A549 (cell line): ENCODE measurements around the gene NTRK3. TPM values are rescaled to one million over a fixed set of nuclear protein-coding genes. Genes with fewer than 3 reads are reported as not detected.

ENCODE experiments used
- ATAC-seq, 2 experiments: fragments of 200-7000 bp in 1 of 2; fragments of >200 bp in 1 of 2; cut with Nextera tagmentation in 1 of 2; cut with Tn5 transposase in 1 of 2; 3 replicates each; pipeline versions ENCODE4 v1.8.0 to v1.9.1; 2018 to 2020; ENCODE audit warnings: mild to moderate bottlenecking in 1 of 2, moderate library complexity in 1 of 2
- CTCF ChIA-PET: fragments of 300-600 bp; sonication (Branson Sonifier 250); formaldehyde crosslinking; extraction: SDS; loops from one replicate; lab custom pipeline; 2021; ENCODE audit warnings: antibody characterized with exemption, inconsistent platforms; lab: Yijun Ruan, JAX
- POLR2A ChIA-PET: fragments of 350-600 bp; formaldehyde crosslinking; extraction: SDS; loops from one replicate; lab custom pipeline; 2021; ENCODE audit warnings: antibody characterized with exemption, inconsistent platforms; lab: Yijun Ruan, JAX
- DNase-seq, 2 experiments: peaks; one replicate each; pipeline versions ENCODE4 v3.0.0 to v3.0.0-alpha.2; 2011 to 2016; ENCODE audit warnings: low read depth in 1 of 2, low spot score in 1 of 2
- FAIRE-seq: peaks from 2 replicates; lab custom pipeline; 2011; peaks lifted over from hg19 to GRCh38; lab: Jason Lieb, UNC
- H3K27ac ChIP-seq, 2 experiments: fragments of >200 bp; sonication (Bioruptor Twin); formaldehyde crosslinking; 3 replicates each; pipeline ENCODE4 v1.5.1; 2016 to 2017
- H3K4me1 ChIP-seq: fragments of >200 bp; sonication (Bioruptor Twin); formaldehyde crosslinking; 3 replicates; pipeline ENCODE4 v1.6.1; 2016
- H3K4me2 ChIP-seq: fragments of >200 bp; sonication (Bioruptor Twin); formaldehyde crosslinking; 3 replicates; pipeline ENCODE4 v1.6.1; 2016
- H3K4me3 ChIP-seq: fragments of >200 bp; sonication (Bioruptor Twin); formaldehyde crosslinking; 3 replicates; pipeline ENCODE4 v1.5.1; 2016
- H3K9me3 ChIP-seq: fragments of >200 bp; sonication (Bioruptor Twin); formaldehyde crosslinking; 3 replicates; pipeline ENCODE4 v1.6.1; 2016
- ATOH8 ChIP-seq: fragments of 250-450 bp; sonication (Bioruptor Pico); IDR thresholded peaks from 2 replicates; pipeline ENCODE4 v1.5.0; 2020; ENCODE audit warnings: low read depth, mild to moderate bottlenecking, moderate library complexity
- BHLHE40 ChIP-seq: IDR thresholded peaks from 2 replicates; pipeline ENCODE4 v1.6.1; 2012; ENCODE audit warnings: low read depth, low read length, inconsistent platforms
- CBX8 ChIP-seq: fragments of 200-600 bp; sonication (generic); IDR thresholded peaks from 2 replicates; pipeline ENCODE4 v1.6.1; 2016
- CHD2 ChIP-seq: fragments of 150-350 bp; IDR thresholded peaks from 2 replicates; pipeline ENCODE4 v1.6.1; 2014; ENCODE audit warnings: low read length; ENCODE audit not compliant: partially characterized antibody
- CHD4 ChIP-seq: fragments of 200-600 bp; sonication (generic); IDR thresholded peaks from 2 replicates; pipeline ENCODE4 v1.6.1; 2016; ENCODE audit warnings: antibody characterized with exemption, mild to moderate bottlenecking, borderline replicate concordance
- EHF ChIP-seq: fragments of 250-450 bp; sonication (Bioruptor Pico); IDR thresholded peaks from 2 replicates; pipeline ENCODE4 v1.5.0; 2020; ENCODE audit warnings: mild to moderate bottlenecking
- ELK1 ChIP-seq: fragments of 150-350 bp; IDR thresholded peaks from 2 replicates; pipeline ENCODE4 v1.6.1; 2014; ENCODE audit warnings: low read depth, mild to moderate bottlenecking, low read length
- ESRRA ChIP-seq: fragments of 150-350 bp; IDR thresholded peaks from 2 replicates; pipeline ENCODE4 v1.6.1; 2014; ENCODE audit warnings: mild to moderate bottlenecking, low read length, borderline replicate concordance
- FOSL2 ChIP-seq, 2 experiments: fragments of 450-650 bp in 1 of 2; fragments of >200 bp in 1 of 2; sonication (Bioruptor Twin) in 1 of 2; formaldehyde crosslinking; IDR thresholded peaks; 2 replicates each; pipeline versions ENCODE4 v1.5.0 to v1.6.1; 2016 to 2020; ENCODE audit warnings: mild to moderate bottlenecking in 1 of 2, moderate library complexity in 1 of 2
- GATA3 ChIP-seq: IDR thresholded peaks from 2 replicates; pipeline ENCODE4 v1.6.1; 2012; ENCODE audit warnings: borderline replicate concordance
- HMGXB4 ChIP-seq: fragments of 250-450 bp; sonication (Bioruptor Pico); IDR thresholded peaks from 2 replicates; pipeline ENCODE4 v1.5.0; 2021; ENCODE audit warnings: mild to moderate bottlenecking, moderate library complexity, borderline replicate concordance
- HOXA7 ChIP-seq: fragments of 250-450 bp; sonication (Bioruptor Pico); IDR thresholded peaks from 2 replicates; pipeline ENCODE4 v1.5.0; 2020; ENCODE audit warnings: mild to moderate bottlenecking, moderate library complexity
- MAZ ChIP-seq: fragments of 150-350 bp; IDR thresholded peaks from 2 replicates; pipeline ENCODE4 v1.6.1; 2014; ENCODE audit warnings: antibody characterized with exemption, low read depth, low read length, borderline replicate concordance
- NPAS2 ChIP-seq: fragments of 250-450 bp; sonication (Bioruptor Pico); IDR thresholded peaks from 2 replicates; pipeline ENCODE4 v1.8.0; 2022; ENCODE audit warnings: mild to moderate bottlenecking, moderate library complexity, borderline replicate concordance
- PBX3 ChIP-seq: IDR thresholded peaks from 2 replicates; pipeline ENCODE4 v1.6.1; 2012
- RARB ChIP-seq: fragments of 250-450 bp; sonication (Bioruptor Pico); IDR thresholded peaks from 2 replicates; pipeline ENCODE4 v1.8.0; 2021; ENCODE audit warnings: mild to moderate bottlenecking, moderate library complexity
- RCOR1 ChIP-seq: fragments of 150-350 bp; IDR thresholded peaks from 2 replicates; pipeline ENCODE4 v1.6.1; 2014; ENCODE audit warnings: antibody characterized with exemption, low read length, low read depth
- REST ChIP-seq: fragments of 200-600 bp; sonication (generic); IDR thresholded peaks from 2 replicates; pipeline ENCODE4 v1.6.1; 2016; ENCODE audit warnings: antibody characterized with exemption, mild to moderate bottlenecking, moderate library complexity
- RFX5 ChIP-seq: fragments of 450-650 bp; IDR thresholded peaks from 2 replicates; pipeline ENCODE4 v1.7.1; 2014; ENCODE audit warnings: antibody characterized with exemption, mild to moderate bottlenecking, moderate library complexity
- SREBF2 ChIP-seq: fragments of 450-650 bp; IDR thresholded peaks from 2 replicates; pipeline ENCODE4 v1.6.1; 2014; ENCODE audit warnings: mild to moderate bottlenecking, moderate library complexity
- TFCP2L1 ChIP-seq: fragments of 250-450 bp; sonication (Bioruptor Pico); IDR thresholded peaks from 2 replicates; pipeline ENCODE4 v1.5.0; 2021; ENCODE audit warnings: mild to moderate bottlenecking
- USF2 ChIP-seq: fragments of 450-650 bp; IDR thresholded peaks from 2 replicates; pipeline ENCODE4 v1.6.1; 2014; ENCODE audit warnings: antibody characterized with exemption
- ZSCAN20 ChIP-seq: fragments of 250-450 bp; sonication (Bioruptor Pico); IDR thresholded peaks from 2 replicates; pipeline ENCODE4 v1.8.0; 2022; ENCODE audit warnings: mild to moderate bottlenecking, moderate library complexity
- WGBS: methylation state at CpG from one replicate; pipeline ENCODE4 v1.1.6; 2017; ENCODE audit errors: missing lambda C conversion rate; 5-methylcytosine and 5-hydroxymethylcytosine counted together
- polyA plus RNA-seq, 4 experiments: library from polyadenylated mRNA; depleted of rRNA in 3 of 4; stranded (reverse); fragments of >200 nt; fragmentation: RNase III in 1 of 4; extraction: RNeasy Plus Mini Kit Qiagen cat#74134 plus additional on column Dnase treatment in 1 of 4; gene quantifications; 2 replicates in 3 of 4; 3 replicates in 1 of 4; pipeline ENCODE4 v1.2.3, GENCODE V29; 2011 to 2017

The NTRK3 gene
- polyA plus RNA-seq, 2 of the 4 experiments (the other 2 are of a cell fraction), result 55.0 to 55.2 TPM

- ChIA-PET POLR2A (no interaction called here), CTCF (no interaction called here)
- H3K4me1 ChIP-seq, result no peaks in the 10 kb centered on the region
- no peak for FAIRE-seq
- H3K4me2 ChIP-seq, result no peak overlapping the region
- H3K27ac ChIP-seq, result no peak overlapping the region
- ATAC-seq, result no peak
- DNase-seq, result no peak
- TF ChIP-seq GATA3 (no peak), FOSL2 (IDR thresholded peaks at IDR 0.05) (no peak), FOSL2 (CRISPR knock-in tag; IDR thresholded peaks at IDR 0.05) (no peak), ZSCAN20 (CRISPR knock-in tag) (no peak), HMGXB4 (no peak), CHD2 (no peak), NPAS2 (no peak), ESRRA (no peak), CBX8 (no peak)
- no peak overlapping the region for H3K4me3 ChIP-seq
- WGBS, result 16% methylated on average over 3 of the region's 3 CpGs
- H3K9me3 ChIP-seq, result no peaks in the 10 kb centered on the region; the same call in 2 of the 3 replicates
Measured at GRCh38 chr15:87828608-87829007, 427.9 kb downstream of the NTRK3 start.

- POLR2A ChIA-PET, result no interaction called here
- 35% methylated on average over 3 of the region's 3 CpGs for WGBS
Measured at GRCh38 chr15:87827131-87827530, 429.4 kb downstream of the NTRK3 start.

More at GRCh38 chr15:87827131-87827530, 429.4 kb downstream of the NTRK3 start:
- no peak overlapping the region for H3K4me2 ChIP-seq
- CTCF ChIA-PET, result interaction anchor here (1.4 kb wide), 1 partner anchor 8 kb away, joined by 4 read pairs; no protein-coding TSS in a partner anchor
- ATAC-seq, result no peak
- no peak overlapping the region for H3K27ac ChIP-seq
- H3K4me1 ChIP-seq, result no peaks in the 10 kb centered on the region
- TF ChIP-seq ATOH8 (CRISPR knock-in tag) (no peak), SREBF2 (no peak), BHLHE40 (no peak), CBX8 (no peak), RCOR1 (no peak), CHD4 (no peak), ESRRA (no peak), REST (no peak), TFCP2L1 (CRISPR knock-in tag) (no peak), MAZ (no peak), RARB (no peak), USF2 (no peak), RFX5 (no peak), ELK1 (no peak), PBX3 (no peak), EHF (CRISPR knock-in tag) (no peak), HOXA7 (no peak)
- DNase-seq, result no peak
- H3K9me3 ChIP-seq, result no peaks in the 10 kb centered on the region; the same call in 2 of the 3 replicates
- no peak for FAIRE-seq
- H3K4me3 ChIP-seq, result no peak overlapping the region
